Ectodermal cell (in vitro differentiated cells): ENCODE results near the gene NUP37.
"Not testable (repeated sequence)": the region's sequence is repeated elsewhere in the genome, so short reads cannot be mapped to it uniquely, and the experiment has no call there.

ENCODE experiments used
- H3K27ac ChIP-seq: 2 replicates; pipeline ENCODE4 v1.7.0; 2013; ENCODE audit warnings: mild to moderate bottlenecking, low read depth, low read length; ENCODE audit not compliant: insufficient read depth, poor library complexity, severe bottlenecking
- H3K27me3 ChIP-seq: 2 replicates; pipeline ENCODE4 v1.7.0; 2013; ENCODE audit warnings: mild to moderate bottlenecking, low read length; ENCODE audit not compliant: insufficient read depth, control insufficient read depth, poor library complexity, severe bottlenecking
- H3K36me3 ChIP-seq: one replicate; pipeline ENCODE4 v1.7.0; 2013; ENCODE audit warnings: low read length; ENCODE audit not compliant: control insufficient read depth, insufficient read depth
- H3K4me1 ChIP-seq: one replicate; pipeline ENCODE4 v1.7.0; 2013; ENCODE audit warnings: low read length; ENCODE audit not compliant: control insufficient read depth, insufficient read depth
- H3K4me3 ChIP-seq: 2 replicates; pipeline ENCODE4 v1.7.0; 2013; ENCODE audit warnings: low read depth, low read length, control low read depth; ENCODE audit not compliant: insufficient read depth
- H3K9me3 ChIP-seq: 2 replicates; pipeline ENCODE4 v1.7.0; 2013; ENCODE audit warnings: mild to moderate bottlenecking, low read length, moderate library complexity; ENCODE audit not compliant: control insufficient read depth
- WGBS, 2 experiments: methylation state at CpG; one replicate each; pipeline ENCODE4 v1.1.7; 2013; ENCODE audit warnings: missing lambda C conversion rate in 2 of 2; 5-methylcytosine and 5-hydroxymethylcytosine counted together

Gene NUP37

GRCh38 chr12:102093319-102093718 is 26.6 kb downstream of the NUP37 start:
- H3K27me3 ChIP-seq, result no peaks in the 10 kb centered on the region
- H3K27ac ChIP-seq, result no peak overlapping the region
- peaks cover 12% of the 10 kb centered on the region for H3K36me3 ChIP-seq
- H3K4me3 ChIP-seq, result no peak overlapping the region
- no peaks in the 10 kb centered on the region for H3K4me1 ChIP-seq
- H3K9me3 ChIP-seq, result no peaks in the 10 kb centered on the region

- H3K36me3 ChIP-seq, result not testable (repeated sequence)
- 94 to 95% methylated on average over 38 of the region's 38 CpGs for WGBS, 2 experiments
Measured at GRCh38 chr12:102089228-102089835, 30.6 kb downstream of the NUP37 start.

DNA sequence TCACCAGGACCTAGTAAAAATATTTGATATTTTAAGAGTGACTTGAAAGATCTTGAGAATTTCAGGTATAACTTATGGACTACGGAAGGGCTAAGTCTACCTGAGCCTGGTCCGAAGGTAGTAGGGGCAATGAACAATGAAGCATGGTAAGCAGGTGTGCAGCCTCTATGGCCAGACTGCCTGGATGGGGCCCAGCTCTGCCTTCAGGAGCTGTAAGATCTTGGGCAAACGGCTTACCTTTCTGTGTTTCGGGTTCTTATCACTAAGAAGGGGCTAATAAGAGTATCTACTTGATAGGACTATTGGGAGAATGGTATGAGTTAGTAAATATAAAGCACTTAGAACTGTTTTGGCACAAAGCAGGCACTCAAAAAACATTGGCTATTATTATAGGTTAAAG is 39.1 kb downstream of the NUP37 start:
- 92 to 96% methylated on average over 4 of the region's 4 CpGs for WGBS, 2 experiments
- Histone ChIP-seq H3K4me3 (no peak overlapping the region), H3K9me3 (no peaks in the 10 kb centered on the region), H3K4me1 (no peaks in the 10 kb centered on the region), H3K27me3 (no peaks in the 10 kb centered on the region), H3K27ac (no peak overlapping the region), H3K36me3 (peaks cover 4% of the 10 kb centered on the region)

More at GRCh38 chr12:102089228-102089835, 30.6 kb downstream of the NUP37 start:
- not testable (repeated sequence) for H3K4me1 ChIP-seq, H3K27ac ChIP-seq, H3K4me3 ChIP-seq, H3K9me3 ChIP-seq, H3K27me3 ChIP-seq

DNA sequence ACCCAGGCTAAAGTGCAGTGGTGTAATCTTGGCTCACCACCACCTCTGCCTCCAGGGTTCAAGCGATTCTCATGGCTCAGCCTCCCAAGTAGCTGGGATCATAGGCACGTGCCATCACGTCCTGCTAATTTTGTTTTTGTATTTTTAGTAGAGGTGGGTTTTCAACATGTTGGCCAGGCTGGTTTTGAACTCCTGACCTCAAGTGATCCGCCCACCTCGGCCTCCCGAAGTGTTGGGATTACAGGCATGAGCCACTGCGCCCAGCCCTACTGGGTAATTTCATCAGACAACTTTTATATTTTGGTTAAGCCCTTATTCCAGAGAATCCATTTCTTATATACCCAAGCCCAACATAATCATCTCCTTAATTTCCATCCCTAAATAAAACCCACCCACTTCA is 47.8 kb downstream of the NUP37 start:
- 88 to 95% methylated on average over 7 of the region's 7 CpGs for WGBS, 2 experiments
- not testable (repeated sequence) for H3K36me3 ChIP-seq, H3K9me3 ChIP-seq, H3K4me1 ChIP-seq, H3K27me3 ChIP-seq, H3K27ac ChIP-seq, H3K4me3 ChIP-seq

- H3K27ac ChIP-seq, result no peak overlapping the region
Measured at GRCh38 chr12:102069707-102070106, 50.2 kb downstream of the NUP37 start.

GRCh38 chr12:102067574-102068258 is 52.2 kb downstream of the NUP37 start:
- Histone ChIP-seq H3K27me3 (no peaks in the 10 kb centered on the region), H3K27ac (no peak overlapping the region), H3K4me3 (no peak overlapping the region), H3K9me3 (no peaks in the 10 kb centered on the region), H3K4me1 (no peaks in the 10 kb centered on the region), H3K36me3 (no peaks in the 10 kb centered on the region)
- 87 to 90% methylated on average over 5 of the region's 5 CpGs for WGBS, 2 experiments

More at GRCh38 chr12:102069707-102070106, 50.2 kb downstream of the NUP37 start:
- 86 to 90% methylated on average over 2 to 3 of the region's 3 CpGs for WGBS, 2 experiments
- no peaks in the 10 kb centered on the region for H3K9me3 ChIP-seq
- H3K4me1 ChIP-seq, result no peaks in the 10 kb centered on the region
- no peak overlapping the region for H3K4me3 ChIP-seq
- H3K27me3 ChIP-seq, result no peaks in the 10 kb centered on the region
- H3K36me3 ChIP-seq, result no peaks in the 10 kb centered on the region

DNA sequence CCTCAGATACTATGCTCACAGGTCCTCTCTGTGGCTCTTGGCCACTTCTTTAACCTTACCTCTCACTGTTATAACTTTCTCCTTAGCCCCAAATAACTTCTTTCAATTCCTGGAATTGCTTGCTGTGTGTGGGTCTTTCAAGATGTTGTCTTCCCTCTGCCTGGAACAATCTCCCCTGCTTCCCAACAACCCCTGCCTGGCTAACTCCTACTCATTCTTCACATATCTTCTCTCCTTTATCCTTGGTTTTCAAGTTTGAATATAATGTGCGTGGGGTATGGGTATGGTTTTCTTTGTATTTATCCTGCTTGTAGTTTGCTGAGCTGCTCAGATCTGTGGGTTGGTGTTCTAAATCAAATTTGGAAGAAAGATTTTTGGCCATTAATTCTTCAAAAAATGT is 55.4 kb downstream of the NUP37 start:
- H3K27me3 ChIP-seq, result no peaks in the 10 kb centered on the region
- H3K4me1 ChIP-seq, result no peaks in the 10 kb centered on the region
- H3K9me3 ChIP-seq, result no peaks in the 10 kb centered on the region
- WGBS, 2 experiments, result 100% methylated on average over 1 of the region's 1 CpG
- H3K36me3 ChIP-seq, result no peaks in the 10 kb centered on the region
- no peak overlapping the region for H3K4me3 ChIP-seq
- no peak overlapping the region for H3K27ac ChIP-seq

GRCh38 chr12:102063069-102063468 is 56.8 kb downstream of the NUP37 start:
- Histone ChIP-seq H3K4me3 (no peak overlapping the region), H3K9me3 (no peaks in the 10 kb centered on the region), H3K27me3 (no peaks in the 10 kb centered on the region), H3K27ac (no peak overlapping the region), H3K36me3 (no peaks in the 10 kb centered on the region), H3K4me1 (no peaks in the 10 kb centered on the region)
- WGBS, 2 experiments, result 96 to 97% methylated on average over 3 of the region's 3 CpGs

DNA sequence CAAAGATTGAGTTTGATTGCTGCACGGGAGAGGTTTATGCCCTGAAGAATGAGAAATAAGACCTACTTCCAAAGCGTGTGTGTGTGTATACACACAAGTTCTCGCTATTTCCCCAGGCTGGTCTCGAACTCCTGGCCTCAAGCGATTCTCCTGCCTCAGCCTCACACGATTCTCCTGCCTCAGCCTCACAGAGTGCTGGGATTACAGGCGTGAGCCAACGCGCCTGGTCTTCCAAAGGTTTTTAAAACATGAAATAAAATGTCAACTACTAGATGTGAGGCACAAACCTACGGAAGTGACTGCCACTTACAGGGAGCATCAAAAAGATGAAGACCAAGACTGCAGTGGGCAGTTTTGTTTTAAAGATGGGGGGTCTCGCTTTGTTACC is 57.5 kb downstream of the NUP37 start:
- WGBS, 2 experiments, result 86 to 87% methylated on average over 11 of the region's 11 CpGs
- Histone ChIP-seq H3K27me3 (no peaks in the 10 kb centered on the region), H3K4me1 (no peaks in the 10 kb centered on the region), H3K36me3 (no peaks in the 10 kb centered on the region), H3K9me3 (no peaks in the 10 kb centered on the region), H3K27ac (no peak overlapping the region), H3K4me3 (peak overlapping the region; percentile 82)

DNA sequence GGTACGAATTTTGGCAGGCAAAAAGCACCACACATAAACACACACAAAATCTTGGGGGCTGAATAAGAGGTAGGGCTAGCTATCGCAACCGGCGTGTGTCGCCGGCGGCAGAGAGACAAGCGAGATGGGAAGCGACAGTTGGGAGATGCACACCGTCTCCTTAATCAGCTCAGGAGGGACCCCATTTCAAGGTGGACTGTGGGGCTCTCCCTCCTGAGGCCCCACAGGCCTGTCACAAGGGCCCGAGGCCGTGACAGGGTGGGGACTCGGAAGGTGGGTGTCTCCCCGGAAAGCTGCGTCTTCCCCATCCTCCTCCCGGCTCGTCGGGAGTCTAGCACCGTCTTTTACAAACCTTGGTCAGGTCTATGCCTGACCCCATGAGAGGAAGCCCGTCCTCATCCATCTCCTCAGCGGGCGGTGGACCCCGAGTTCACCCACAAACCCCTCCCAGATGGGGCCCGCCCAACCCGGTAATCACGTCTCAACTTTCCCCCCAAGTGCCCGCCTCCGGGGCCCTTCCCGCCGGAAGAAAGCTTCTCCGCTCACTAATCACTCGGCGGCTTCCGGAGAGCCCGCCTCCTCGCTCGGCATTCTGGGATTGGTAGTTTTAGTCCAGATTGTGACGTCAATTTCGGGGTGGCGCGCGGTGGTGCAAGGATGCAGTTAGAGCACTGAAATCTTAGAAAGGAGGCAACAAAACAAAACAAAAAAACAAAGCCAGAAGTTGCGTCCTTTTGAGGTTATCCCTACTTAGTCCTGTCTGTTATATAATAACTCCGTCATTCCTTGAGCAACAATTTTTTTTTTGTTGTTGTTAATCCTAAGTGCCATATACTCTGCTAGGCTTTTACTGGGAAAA is 58.1 kb downstream of the NUP37 start, which contains the start of gene WASHC3:
TSS of gene WASHC3 (minus strand) at position 432 of the 859 bp plus-strand sequence. CDS start at position 403, 29 bp downstream.
- no peaks in the 10 kb centered on the region for H3K36me3 ChIP-seq
- peak within 1 kb of the TSS; percentile 82 for H3K4me3 ChIP-seq
- 4% methylated on average over 43 to 44 of the region's 44 CpGs for WGBS, 2 experiments
- no peaks in the 10 kb centered on the region for H3K4me1 ChIP-seq
- no peaks in the 10 kb centered on the region for H3K27me3 ChIP-seq
- H3K27ac ChIP-seq, result no peak within 1 kb of the TSS
- no peaks in the 10 kb centered on the region for H3K9me3 ChIP-seq
